HG03097 (cell line): ENCODE data around the gene STAT6.

Source experiments
- ATAC-seq: cut with Tn5 transposase; IDR thresholded peaks from one replicate; pipeline ENCODE4 v1.9.1; 2021; ENCODE audit not compliant: unreplicated experiment, low FRiP score

STAT6 gene

DNA sequence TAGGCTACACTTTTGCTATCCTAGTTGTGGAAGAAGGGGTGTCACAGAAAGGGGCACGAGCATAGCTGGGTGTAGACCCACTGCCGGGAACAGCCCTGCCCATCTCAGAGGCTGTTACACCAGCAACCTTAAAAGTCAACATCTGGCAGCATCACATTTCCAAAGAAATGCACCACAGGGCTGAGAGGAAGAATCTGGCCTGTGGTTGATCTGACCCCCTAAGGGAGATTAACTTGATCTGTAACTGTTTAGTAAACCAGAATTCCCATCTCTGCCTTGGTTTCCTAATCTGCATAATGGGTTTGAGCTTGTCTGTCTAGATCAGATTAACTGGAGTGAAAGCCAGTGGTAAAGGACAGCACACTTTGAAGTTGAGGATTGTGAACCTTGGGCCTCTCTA, 34.9 kb upstream of the STAT6 start:
- no peak for ATAC-seq

DNA sequence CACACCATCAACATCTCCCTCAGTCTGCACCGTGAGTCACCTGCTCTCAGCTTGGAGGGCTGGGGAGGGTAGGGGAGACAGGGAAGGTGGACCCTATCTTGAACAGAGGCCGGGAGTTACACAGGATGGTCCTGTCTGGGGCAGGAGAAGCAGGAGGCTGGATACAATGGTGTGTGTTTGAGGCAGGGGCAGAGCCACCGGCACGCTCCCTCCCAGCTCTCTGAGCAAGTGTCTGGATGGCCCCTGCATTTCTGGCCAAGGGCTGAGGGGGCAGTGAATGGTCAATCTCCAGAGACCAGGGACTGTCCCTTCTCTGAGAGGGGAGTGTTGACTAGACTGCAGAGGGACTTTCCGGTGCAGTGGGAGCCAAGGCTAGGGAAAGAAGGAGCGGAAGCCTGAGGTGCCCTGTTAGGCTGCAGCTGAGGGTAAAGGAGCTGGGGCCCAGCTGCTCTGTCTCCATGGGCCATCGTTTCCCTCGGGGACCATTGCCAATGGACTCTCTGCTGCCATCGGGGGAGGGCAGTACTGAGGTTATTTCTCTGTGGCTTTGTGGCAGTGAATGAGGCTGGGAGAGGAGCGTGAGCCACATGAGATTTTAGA, 34.4 kb upstream of the STAT6 start:
- ATAC-seq, result no peak

DNA sequence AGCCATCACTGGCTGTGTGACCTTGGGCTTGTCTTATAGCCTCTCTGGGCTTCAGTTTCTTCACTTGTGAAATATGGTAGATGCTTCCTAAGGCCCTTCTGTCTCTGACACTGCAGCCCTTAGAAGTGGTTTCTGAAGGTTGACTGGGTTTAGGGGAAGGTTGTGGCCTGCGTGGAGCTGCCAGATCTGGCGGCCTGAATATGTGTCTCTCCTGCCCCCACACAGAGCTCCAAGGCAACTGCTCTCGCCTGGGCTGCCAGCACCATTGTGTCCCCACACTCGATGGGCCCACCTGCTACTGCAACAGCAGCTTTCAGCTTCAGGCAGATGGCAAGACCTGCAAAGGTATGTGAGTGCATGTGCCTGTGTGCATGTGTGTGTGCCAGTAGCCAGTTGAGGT, 32.3 kb upstream of the STAT6 start:
- no peak for ATAC-seq

DNA sequence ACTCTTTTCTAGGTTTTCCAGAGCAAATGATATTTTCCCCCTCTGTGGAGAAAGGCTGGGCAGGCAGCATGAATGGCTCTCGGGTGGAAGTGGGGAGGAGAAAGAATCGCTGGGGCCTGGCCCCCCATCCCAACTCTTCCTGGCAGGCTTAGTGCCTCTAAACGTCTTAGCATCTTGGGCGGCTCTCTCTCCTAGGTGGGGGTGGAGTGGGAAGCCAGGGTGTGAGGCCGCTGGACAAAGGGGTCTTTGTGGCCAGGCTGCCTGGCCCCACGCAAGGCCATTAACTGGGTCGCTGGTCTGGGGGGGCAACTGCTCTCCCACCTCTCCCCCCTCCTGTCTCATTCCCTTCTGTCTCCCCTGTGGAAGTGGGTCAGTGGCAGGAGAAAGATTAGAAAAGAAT, 31.6 kb upstream of the STAT6 start:
- ATAC-seq, result no peak

DNA sequence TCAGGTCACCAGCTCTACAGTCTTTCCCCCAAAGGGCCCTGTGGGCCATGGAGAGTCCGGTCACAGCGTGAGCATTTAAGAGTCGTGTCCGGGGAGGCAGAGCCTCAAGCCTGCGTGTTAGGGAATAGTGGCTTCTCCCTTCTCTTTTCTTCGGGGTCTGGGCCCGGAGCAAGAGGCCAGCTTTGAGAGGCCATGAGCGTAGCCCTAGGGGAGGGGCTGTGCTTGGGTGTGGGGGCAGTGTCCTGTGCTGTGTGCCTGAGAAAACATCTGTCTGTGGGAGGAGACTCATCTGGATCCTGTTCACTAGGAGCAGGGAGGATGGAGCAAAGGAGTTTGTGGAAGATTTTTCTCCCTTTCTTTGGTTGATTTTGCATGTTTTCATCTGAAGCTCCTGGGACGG, 31.0 kb upstream of the STAT6 start:
- no peak for ATAC-seq

DNA sequence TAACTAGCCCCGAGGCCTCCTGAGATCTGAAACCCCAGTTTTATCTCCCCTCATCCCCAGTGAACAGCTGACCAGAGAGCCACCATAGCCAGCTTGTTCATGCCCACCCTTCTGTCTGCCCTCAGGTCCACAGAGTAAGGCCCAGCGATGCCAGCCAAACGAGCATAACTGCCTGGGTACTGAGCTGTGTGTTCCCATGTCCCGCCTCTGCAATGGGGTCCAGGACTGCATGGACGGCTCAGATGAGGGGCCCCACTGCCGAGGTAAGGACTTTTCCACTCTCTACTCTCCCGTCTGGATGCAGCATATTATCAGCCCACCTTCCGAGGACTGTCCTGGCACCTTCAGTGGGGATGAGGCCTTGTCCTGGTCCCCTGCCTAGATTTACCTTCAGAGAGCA, 30.1 kb upstream of the STAT6 start:
- no peak for ATAC-seq

DNA sequence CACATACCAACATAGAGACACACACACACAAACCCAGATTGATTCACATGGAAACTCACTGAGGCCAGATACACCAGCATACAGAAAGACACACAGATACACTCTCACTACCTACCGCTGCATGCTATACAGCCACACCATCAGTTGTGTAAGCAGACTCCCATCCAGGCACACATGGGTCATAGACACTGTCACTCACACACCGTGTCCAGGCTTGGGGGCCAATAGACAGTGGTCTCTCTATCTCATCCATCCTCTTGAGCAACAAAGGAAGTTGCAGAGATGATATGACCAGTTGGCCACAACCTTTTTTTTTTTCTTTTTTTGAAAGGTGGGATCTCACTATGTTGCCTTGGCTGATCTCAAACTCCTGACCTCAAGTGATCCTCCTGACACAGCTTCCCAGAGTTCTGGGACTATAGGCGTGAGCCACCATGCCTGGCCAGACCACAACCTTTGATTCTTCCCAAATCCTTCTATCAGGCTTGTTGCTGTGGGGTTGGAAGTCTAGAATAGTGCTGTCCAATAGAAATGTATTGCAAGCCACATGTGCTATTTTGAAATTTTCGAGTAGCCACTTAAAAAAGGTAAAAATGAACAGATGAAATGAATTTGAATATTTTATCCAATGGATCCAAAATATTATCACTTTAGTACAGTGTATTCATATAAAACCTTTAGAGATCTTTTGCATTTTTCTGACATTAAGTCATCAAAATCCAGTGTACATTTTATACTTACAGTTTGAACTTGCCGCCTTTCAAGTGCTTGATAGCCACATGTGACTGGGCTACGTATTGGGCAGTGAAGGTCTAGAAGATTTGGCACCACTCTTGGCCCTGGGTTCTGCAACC, 28.9 kb upstream of the STAT6 start:
- ATAC-seq, result no peak

DNA sequence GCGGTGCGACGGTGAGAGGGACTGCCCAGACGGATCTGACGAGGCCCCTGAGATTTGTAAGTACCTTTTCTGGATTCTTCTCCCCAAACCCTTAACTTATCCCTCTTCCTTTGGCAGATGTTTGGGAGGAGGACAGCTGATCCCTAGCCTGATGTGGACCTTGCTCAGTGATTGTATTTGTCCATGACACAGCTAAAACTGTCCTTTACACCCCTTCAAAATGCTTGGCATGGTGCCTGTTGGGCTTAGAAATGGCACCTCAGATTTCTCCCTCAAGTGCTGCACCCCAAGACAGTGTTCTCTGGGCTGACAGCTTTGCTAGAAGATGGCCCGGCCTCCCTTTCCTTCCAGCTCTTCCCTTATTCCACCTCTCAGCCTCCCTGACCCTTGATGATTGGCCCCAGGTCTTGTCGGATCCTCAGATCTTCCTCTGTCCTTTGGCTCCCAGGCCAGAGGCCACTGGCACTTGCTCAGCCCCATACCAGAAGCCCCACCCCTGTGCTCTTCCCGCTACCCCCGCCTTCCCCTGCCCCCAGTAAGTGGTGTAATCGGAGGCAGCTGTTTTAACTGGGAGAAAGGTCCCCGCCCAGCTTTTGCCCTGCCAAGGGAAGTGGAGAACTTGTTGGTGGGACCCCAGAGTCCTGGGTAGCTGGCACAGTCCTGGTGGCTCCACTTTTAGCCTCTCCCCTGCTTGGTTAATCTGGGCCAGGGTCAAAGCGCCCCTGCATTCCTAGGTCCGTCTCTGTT, 27.5 kb upstream of the STAT6 start:
- no peak for ATAC-seq

DNA sequence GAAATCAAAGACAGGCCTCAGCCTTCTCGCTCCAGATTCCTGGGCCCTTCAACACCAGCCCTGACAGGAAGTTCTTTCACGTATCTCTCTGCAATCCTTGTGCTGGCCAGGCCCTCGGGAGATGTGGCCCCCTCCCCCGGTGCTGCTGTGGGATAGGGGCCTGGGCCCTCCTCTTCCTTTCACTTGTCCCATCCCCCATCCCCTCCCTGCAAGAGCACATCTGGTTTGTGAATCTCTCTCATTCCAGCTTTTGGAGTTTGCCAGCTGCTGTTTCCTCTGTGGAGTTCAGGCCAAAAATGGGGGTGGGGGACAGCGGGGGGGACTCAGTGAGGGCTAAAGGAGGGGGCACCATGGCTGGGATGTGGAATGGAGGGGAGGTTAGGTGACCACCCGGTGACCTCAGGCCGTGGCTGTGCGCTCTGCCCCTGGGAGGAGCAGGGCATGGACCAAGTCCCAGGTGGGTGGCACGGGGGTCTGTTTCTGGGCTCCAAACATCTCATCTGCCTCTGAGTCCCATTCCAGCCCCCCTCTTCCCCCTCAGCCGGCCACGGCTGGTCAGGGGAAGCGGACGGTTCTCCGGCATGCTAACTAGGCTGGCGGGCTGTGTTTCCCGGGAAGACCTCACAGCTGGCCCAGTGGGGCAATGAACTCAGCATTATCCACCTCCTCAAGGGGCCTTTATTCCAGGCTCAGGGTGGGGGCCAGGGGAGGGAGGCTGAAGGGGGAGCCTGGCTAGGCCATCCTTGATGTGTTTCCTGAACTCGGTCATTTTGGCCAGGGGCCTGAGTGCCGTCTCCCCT, 24.6 kb upstream of the STAT6 start:
- no peak for ATAC-seq

DNA sequence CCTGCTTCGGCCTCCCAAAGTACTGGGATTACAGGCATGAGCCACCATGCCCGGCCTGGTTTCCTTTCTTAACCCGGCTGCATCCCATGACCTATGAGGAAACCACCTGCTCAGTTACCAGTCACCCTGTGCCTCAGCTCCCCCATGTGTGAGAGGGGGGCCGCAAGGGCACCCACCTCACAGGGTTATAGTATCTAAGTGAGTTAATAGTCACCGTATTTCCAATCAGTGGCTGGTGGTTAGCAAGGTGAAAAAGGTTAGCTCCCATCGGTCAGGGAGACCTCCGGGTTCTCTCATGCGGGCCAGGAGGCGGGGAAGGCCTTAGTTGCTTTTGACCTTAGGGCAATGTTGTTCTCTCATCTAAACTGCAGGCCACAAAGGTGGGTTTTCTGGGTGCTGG, 23.8 kb upstream of the STAT6 start:
- no peak for ATAC-seq

DNA sequence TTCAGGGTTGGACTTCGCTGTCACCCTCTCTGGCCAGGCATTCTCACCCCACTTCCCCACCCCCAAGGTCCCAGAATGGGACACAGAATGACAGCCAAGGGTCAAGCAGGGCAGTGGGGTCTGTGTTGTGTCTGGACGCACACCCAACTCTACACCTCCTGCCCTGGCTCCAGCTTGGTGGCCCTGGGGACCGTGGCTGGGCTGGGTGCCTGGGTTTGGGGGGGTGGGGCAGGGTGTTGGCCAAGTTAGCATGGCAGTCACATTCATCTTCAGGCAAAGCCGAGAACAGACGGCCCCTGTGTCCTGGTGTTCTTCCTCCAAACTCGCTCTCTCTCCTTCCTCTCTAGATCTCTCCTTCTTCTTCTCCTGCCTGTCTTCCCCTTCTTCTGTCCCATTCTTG, 22.8 kb upstream of the STAT6 start:
- ATAC-seq, result no peak

DNA sequence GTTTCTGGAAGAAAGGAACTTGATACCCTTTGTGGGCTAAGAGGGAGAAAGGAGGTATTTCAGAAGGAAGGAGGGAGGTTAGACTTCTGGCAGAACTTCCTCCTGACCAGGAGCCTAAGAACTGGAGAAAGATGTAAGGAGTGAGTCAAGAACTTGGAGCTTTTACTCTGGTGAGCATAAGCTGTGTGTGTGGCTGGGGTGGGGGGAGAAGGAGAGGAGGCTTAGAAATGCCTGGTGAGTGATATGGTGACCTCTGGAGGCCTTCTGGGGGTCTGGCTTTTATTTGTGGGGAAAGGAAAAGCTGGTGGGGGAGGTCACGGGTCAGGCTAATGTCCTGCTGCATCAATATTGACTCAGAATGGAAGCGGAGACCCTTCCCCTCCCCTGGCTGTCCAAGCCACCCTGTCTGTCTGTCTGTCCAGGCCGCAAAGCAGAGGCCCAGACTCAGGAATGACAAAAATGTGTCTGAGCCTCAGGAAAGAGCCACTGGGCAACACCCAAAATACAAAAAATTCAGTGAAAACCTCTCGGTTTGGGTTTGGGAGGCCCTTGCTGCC, 21.9 kb upstream of the STAT6 start:
- ATAC-seq, result no peak

DNA sequence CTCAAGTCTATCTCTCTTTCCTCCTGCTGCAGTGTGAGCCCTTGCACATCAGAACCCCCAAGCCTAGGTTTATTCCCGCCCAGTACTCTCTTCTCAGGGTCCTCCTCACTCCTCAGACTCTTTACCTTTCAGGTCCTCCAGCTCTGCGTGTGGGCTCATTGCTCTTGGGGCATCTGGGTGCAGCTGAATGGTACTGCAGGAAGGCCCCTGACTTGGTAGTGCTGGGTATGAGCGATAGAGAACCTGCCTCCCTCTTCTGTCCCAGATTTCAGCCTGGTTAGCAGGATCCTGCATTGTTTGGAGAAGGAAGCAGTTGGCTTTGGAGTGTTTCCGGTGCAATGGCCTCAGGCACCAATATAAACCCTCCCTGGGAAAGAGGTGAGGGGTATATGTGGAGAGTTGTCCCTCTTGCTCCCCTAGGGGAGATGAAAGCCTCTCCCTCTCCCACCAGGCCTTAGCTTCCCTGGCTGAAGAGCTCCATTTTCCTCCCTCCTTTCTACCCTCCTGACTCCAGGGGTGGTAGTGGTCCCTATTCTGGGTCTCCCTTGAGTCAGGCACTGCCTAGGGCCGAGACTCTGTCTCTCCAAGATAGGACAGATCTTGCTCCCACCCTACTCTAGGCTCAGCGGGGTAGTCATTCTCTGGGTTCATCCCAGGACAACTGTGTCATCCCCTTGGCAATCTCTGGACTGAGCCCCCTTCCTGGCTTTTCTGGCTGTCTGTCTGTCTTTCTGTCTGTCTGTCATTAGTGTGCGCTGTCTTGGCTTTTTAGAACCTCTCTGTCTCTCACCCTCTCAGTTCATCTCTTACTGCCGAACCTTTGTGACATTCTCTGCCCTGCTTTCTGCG, 21.0 kb upstream of the STAT6 start:
- ATAC-seq, result no peak

DNA sequence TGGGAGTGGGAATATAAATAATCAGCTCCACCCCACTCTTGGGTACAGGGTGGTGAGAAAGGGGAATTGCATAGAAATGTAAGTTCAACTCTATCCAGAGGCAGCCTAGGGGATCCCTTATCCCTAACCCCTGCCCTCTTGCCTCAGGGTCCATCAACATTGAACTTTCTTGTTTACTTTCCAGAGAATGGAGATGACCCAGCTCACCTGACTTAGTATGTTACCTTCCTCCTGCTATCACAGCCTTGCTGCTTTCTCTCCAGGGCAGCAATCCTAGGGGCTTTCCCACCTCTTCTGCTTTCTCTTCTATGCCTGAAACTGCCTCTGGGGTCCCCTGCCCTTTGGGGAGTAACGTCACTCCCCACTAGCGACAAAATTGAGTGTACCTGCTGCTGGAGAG, 19.8 kb upstream of the STAT6 start:
- no peak for ATAC-seq

DNA sequence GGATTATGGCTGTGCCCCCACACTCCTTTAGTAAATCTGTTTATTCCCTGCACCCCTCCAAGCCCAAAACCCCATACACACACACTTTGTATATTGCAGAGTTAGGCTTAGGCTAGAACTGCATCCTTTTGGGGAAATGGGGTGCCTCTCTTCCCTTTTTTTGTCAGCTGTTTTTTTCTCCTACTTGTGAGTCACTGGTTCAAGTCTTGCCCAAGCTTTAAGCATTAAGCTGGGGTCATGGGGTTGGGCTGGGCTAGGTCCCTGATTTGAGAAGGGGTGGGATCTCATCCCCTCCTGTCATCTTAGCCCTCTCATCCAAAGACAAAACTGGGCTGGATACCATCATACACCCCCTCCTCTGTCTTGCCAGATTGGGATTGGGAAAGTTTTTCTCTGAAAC, 18.7 kb upstream of the STAT6 start:
- no peak for ATAC-seq

DNA sequence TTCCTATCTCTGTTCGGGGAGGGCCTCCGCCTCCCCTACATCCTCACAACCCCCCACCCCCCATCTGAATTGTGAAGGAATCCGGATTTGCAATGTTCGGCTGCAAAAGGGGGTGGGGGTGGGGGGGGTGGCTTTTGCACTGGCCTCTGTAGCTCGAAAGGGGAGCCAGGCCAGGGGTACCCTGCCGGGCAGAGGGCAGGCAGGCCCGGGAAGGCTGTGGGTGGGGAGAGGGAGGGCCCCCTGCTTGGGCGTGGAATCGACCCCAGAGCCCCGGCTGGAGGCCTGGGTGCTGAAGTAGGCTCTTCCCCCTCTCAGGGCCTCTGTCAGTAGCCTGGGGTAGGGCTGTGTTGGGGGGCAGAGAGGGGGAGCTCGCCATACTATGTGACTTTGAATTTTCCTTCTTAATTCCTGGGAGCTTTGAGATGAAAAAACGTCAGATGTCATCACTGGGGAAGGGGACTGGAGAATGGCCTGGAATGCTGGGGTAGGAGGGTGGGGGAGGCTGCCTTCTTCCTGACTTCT, 18.2 kb upstream of the STAT6 start:
- ATAC-seq, result no peak

DNA sequence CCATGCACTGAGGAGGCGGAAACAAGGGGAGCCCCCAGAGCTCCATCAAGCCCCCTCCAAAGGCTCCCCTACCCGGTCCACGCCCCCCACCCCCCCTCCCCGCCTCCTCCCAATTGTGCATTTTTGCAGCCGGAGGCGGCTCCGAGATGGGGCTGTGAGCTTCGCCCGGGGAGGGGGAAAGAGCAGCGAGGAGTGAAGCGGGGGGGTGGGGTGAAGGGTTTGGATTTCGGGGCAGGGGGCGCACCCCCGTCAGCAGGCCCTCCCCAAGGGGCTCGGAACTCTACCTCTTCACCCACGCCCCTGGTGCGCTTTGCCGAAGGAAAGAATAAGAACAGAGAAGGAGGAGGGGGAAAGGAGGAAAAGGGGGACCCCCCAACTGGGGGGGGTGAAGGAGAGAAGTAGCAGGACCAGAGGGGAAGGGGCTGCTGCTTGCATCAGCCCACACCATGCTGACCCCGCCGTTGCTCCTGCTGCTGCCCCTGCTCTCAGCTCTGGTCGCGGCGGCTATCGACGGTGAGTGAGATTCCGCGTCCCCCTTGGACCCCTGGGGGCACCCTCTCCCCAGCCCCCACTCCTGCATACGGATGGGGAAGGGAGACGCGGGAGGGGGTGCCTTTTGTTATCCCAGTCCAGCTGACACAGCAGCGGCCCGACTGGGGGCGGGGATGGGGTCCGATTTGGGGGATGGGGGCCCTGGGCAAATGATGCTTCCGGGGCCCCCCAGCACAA, 17.5 kb upstream of the STAT6 start:
- ATAC-seq, result no peak

DNA sequence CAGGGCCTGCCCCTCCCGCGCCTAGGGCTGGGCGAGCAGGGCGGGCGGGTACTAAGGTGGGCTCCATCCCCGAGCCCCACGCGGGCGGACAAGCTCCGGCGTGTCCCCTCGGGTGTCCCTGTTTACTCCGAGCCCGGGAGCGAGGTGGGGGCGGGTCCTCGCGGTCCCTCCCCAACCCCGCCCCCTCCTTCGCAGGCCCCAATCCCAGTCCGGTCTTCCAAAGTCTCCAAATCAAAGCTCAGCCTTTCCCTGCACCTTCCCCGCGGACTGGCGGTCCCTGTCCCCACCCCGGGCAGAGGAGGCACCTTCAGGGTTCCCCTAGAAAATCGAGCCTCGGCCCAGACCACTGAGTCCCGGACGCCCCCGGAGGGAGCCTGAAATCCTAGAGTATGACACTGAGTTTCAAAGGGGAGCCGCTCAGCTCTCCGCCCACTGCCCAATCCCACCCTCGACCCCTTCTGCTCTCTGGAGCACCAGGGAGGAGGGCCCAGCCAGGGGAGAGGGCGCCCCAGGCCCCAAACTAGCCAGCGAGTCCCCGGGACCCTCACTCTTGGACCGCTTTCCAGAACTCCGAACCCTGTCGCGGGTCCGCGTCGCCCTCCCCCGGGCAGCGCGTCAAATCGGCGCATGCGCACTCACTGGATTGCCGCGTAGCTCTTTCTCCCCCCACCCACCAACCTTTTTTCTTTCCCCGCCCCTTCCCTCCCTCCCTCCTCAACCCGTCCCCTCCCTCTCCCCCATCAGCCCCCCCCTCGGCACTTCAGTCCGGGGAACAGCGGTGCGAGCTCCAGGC, 16.8 kb upstream of the STAT6 start, which contains the start of gene LRP1:
TSS of gene LRP1 (plus strand) at position 758 of the 793 bp plus-strand sequence. CDS start 482 bp downstream, outside the sequence.
- ATAC-seq, result no peak
